Peyer's patch (tissue), 4 donors: ENCODE data around the gene RAB25. TPM values are rescaled to one million over a fixed set of nuclear protein-coding genes. Genes with fewer than 3 reads are reported as not detected.
"Not testable (repeated sequence)": the region's sequence is repeated elsewhere in the genome, so short reads cannot be mapped to it uniquely, and the experiment has no call there.

Experiments used
- DNase-seq, 3 donors: peaks; one replicate each; pipeline ENCODE4 v3.0.0-alpha.2; 2017 to 2019
- H3K27ac ChIP-seq, 4 donors: fragments of 200-600 bp; sonication (generic); one replicate each; pipeline ENCODE4 v1.5.1; 2016 to 2019
- H3K27me3 ChIP-seq, 2 donors: fragments of 200-600 bp; sonication (generic); one replicate each; pipeline ENCODE4 v1.5.1; 2019
- H3K36me3 ChIP-seq, 3 donors: fragments of 200-600 bp; sonication (generic); one replicate each; pipeline ENCODE4 v1.5.1; 2016 to 2019
- H3K4me1 ChIP-seq, 4 donors: fragments of 200-600 bp; sonication (generic); one replicate each; pipeline ENCODE4 v1.5.1; 2016 to 2019
- H3K4me3 ChIP-seq, 4 donors: fragments of 200-600 bp; sonication (generic); 1 replicate in 3 of 4; 2 replicates in 1 of 4; pipeline ENCODE4 v1.5.1; 2016 to 2019; ENCODE audit warnings: mild to moderate bottlenecking in 1 of 4
- H3K9me3 ChIP-seq, 4 donors: fragments of 200-600 bp; sonication (generic); one replicate each; pipeline ENCODE4 v1.5.1; 2016 to 2019; ENCODE audit warnings: mild to moderate bottlenecking in 1 of 4
- POLR2A ChIP-seq, 2 donors: fragments of 450-650 bp; IDR thresholded peaks; one replicate each; pipeline ENCODE4 v1.5.1; 2017; ENCODE audit warnings: antibody characterized with exemption in 2 of 2, mild to moderate bottlenecking in 2 of 2, moderate library complexity in 2 of 2
- total RNA-seq, 4 donors: library from RNA; depleted of rRNA; stranded (reverse); fragments of >200 nt; gene quantifications; one replicate each; pipeline ENCODE4 v1.1.0, GENCODE V29; 2016
- TF ChIP-seq, protein P1 (sequence below), 6 experiments: fragments of 450-650 bp in 4 of 6; fragments of 200-600 bp in 2 of 6; sonication (generic) in 1 of 6; IDR thresholded peaks; one replicate each; pipeline ENCODE4 v1.5.1; 2017 to 2019; ENCODE audit warnings: antibody characterized with exemption in 6 of 6, mild to moderate bottlenecking in 3 of 6, moderate library complexity in 1 of 6

The RAB25 gene
- total RNA-seq, 4 donors from 2014 or later = 96.6 to 188 (median 146) TPM

GRCh38 chr1:156021093-156021428, 39.9 kb upstream of the RAB25 start:
- Histone ChIP-seq H3K4me1 (peaks cover 0 to 16% (median 4%) of the 10 kb centered on the region in 4 donors), H3K27me3 (no peaks in the 10 kb centered on the region), H3K9me3 (no peaks in the 10 kb centered on the region), H3K36me3 (peaks cover 0 to 36% (median 0%) of the 10 kb centered on the region in 3 donors), H3K4me3 (peak overlapping the region; percentile 72 to 81 (median 80)), H3K27ac (peak overlapping the region in 2 of 4 donors; percentile 84 to 87)
- no peak for TF ChIP-seq POLR2A (IDR thresholded peaks at IDR 0.05)
- TF ChIP-seq, protein P1, sequence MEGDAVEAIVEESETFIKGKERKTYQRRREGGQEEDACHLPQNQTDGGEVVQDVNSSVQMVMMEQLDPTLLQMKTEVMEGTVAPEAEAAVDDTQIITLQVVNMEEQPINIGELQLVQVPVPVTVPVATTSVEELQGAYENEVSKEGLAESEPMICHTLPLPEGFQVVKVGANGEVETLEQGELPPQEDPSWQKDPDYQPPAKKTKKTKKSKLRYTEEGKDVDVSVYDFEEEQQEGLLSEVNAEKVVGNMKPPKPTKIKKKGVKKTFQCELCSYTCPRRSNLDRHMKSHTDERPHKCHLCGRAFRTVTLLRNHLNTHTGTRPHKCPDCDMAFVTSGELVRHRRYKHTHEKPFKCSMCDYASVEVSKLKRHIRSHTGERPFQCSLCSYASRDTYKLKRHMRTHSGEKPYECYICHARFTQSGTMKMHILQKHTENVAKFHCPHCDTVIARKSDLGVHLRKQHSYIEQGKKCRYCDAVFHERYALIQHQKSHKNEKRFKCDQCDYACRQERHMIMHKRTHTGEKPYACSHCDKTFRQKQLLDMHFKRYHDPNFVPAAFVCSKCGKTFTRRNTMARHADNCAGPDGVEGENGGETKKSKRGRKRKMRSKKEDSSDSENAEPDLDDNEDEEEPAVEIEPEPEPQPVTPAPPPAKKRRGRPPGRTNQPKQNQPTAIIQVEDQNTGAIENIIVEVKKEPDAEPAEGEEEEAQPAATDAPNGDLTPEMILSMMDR (IDR thresholded peaks at IDR 0.05) = no peak
- DNase-seq = no peak

DNA sequence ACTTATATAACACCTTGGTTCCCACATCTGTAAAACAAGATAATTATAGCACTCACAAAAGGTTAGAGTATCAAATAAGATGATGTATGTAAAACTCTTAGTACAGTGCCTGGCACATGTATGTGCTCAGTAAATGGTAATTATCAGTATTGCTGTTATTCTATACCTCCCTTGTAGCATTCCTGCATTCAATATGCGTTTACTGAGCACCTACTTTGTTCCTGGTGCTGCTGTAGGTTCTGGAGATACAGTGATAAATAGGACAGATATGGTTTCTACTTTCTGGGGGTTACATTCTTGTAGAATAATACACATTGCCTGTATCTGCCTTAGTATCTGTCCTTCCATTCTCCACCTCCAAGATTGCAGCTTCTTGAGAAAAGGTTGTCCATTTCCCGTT, 39.0 kb upstream of the RAB25 start:
- DNase-seq = no peak
- peaks cover 0 to 27% (median 0%) of the 10 kb centered on the region in 3 donors for H3K36me3 ChIP-seq
- TF ChIP-seq POLR2A (IDR thresholded peaks at IDR 0.05) = no peak
- TF ChIP-seq, protein P1 (IDR thresholded peaks at IDR 0.05) = no peak
- H3K27ac ChIP-seq = no peak overlapping the region
- H3K27me3 ChIP-seq = no peaks in the 10 kb centered on the region
- H3K9me3 ChIP-seq = no peaks in the 10 kb centered on the region
- H3K4me3 ChIP-seq = no peak overlapping the region
- H3K4me1 ChIP-seq = peaks cover 0 to 17% (median 4%) of the 10 kb centered on the region in 4 donors

DNA sequence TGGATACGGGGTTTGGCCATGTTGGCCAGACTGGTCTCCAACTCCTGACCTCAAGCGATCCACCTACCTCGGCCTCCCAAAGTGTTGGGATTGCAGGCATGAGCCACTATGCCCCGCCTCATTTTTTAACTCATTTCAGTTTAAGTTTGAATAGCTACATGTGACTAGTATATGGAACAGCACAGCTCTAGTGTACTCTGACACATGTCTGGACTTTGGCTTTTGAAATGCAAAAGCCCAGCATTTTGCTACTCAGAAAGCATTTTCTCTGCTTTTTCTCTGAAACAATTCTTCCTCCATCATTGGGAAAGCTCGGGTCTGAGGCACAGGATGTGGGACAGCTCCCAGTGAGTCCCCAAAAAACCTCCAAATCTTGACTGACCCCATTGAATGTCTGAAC, 36.2 kb upstream of the RAB25 start:
- no peak for DNase-seq
- no peaks in the 10 kb centered on the region for H3K27me3 ChIP-seq
- peaks cover 0 to 9% (median 1%) of the 10 kb centered on the region in 4 donors for H3K4me1 ChIP-seq
- TF ChIP-seq, protein P1 (IDR thresholded peaks at IDR 0.05) = no peak
- no peak for TF ChIP-seq POLR2A (IDR thresholded peaks at IDR 0.05)
- no peak overlapping the region for H3K4me3 ChIP-seq
- H3K27ac ChIP-seq = no peak overlapping the region
- H3K9me3 ChIP-seq = no peaks in the 10 kb centered on the region
- no peaks in the 10 kb centered on the region for H3K36me3 ChIP-seq

- no peaks in the 10 kb centered on the region for H3K27me3 ChIP-seq
These were observed 35.1 kb upstream of the RAB25 start for GRCh38 chr1:156025876-156026275.

DNA sequence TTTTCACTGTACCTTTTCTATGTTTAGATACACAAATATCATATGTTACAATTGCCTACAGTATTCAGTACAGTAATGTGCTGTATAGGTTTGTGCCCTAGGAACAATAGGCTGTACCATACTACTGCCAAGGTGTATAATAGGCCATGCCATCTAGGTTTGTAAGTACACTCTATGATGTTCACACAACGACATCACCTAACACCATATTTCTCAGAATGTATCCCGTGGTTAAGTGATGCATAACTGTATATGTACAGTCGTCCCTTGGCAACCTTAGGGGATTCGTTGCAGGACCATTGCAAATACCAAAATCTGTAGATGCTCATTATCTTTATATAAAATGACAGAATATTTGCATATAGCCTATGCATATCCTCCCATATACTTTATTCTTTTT, 34.4 kb upstream of the RAB25 start:
- Histone ChIP-seq H3K4me3 (no peak overlapping the region), H3K27ac (no peak overlapping the region), H3K4me1 (peaks cover 0 to 5% (median 0%) of the 10 kb centered on the region in 4 donors), H3K27me3 (no peaks in the 10 kb centered on the region), H3K9me3 (no peaks in the 10 kb centered on the region), H3K36me3 (no peaks in the 10 kb centered on the region)
- no peak for DNase-seq
- TF ChIP-seq POLR2A (IDR thresholded peaks at IDR 0.05) = no peak

More at GRCh38 chr1:156025876-156026275, 35.1 kb upstream of the RAB25 start:
- peak in 2 of 3 donors; percentile 62 to 67 for DNase-seq
- no peaks in the 10 kb centered on the region for H3K9me3 ChIP-seq
- TF ChIP-seq POLR2A (IDR thresholded peaks at IDR 0.05) = no peak
- TF ChIP-seq, protein P1 (IDR thresholded peaks at IDR 0.05) = peak in 4 of 6 experiments; percentile 41 to 73 (median 51)
- peaks cover 0 to 5% (median 0%) of the 10 kb centered on the region in 4 donors for H3K4me1 ChIP-seq
- H3K36me3 ChIP-seq = no peaks in the 10 kb centered on the region
- H3K27ac ChIP-seq = no peak overlapping the region
- H3K4me3 ChIP-seq = no peak overlapping the region

GRCh38 chr1:156033011-156033410, 27.9 kb upstream of the RAB25 start:
- no peaks in the 10 kb centered on the region for H3K27me3 ChIP-seq
- H3K36me3 ChIP-seq = peaks cover 0 to 15% (median 0%) of the 10 kb centered on the region in 3 donors
- H3K4me1 ChIP-seq = no peaks in the 10 kb centered on the region
- TF ChIP-seq, protein P1 (IDR thresholded peaks at IDR 0.05) = no peak
- no peak for TF ChIP-seq POLR2A (IDR thresholded peaks at IDR 0.05)
- no peak overlapping the region for H3K4me3 ChIP-seq
- no peak for DNase-seq
- no peaks in the 10 kb centered on the region for H3K9me3 ChIP-seq
- H3K27ac ChIP-seq = no peak overlapping the region

DNA sequence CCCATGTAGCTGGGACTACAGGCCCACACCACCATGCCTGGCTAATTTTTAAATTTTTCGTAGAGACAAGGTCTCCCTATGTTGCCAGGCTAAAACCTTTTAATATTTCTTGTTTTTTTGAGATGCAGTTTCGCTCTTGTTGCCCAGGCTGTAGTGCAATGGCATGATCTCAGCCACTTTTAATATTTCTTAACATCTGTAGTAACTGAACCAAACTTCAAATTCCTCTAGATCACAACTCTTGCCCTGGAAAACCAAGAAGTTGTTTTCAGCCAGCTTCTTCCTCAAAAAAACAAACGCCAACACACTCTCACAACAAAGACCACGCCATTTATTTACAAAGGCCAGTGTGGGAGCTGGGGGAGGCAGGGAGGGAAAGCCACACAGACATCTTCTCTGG, 26.0 kb upstream of the RAB25 start:
- not testable (repeated sequence) for DNase-seq, H3K27me3 ChIP-seq, H3K9me3 ChIP-seq, H3K4me3 ChIP-seq, H3K4me1 ChIP-seq, H3K27ac ChIP-seq
- peaks cover 0 to 32% (median 0%) of the 10 kb centered on the region in 3 donors for H3K36me3 ChIP-seq
